ENCODE results near the gene KATNAL2. TPM values are rescaled to one million over a fixed set of nuclear protein-coding genes. Genes with fewer than 3 reads are reported as not detected.
"Not testable (repeated sequence)": the region's sequence is repeated elsewhere in the genome, so short reads cannot be mapped to it uniquely, and the experiment has no call there.

Gene KATNAL2
- total RNA-seq, 1 experiment from 2014 or later: 12.1 TPM

- TF ChIP-seq MLX (CRISPR knock-in tag; IDR thresholded peaks at IDR 0.05) (no peak), GRHL2 (CRISPR knock-in tag; IDR thresholded peaks at IDR 0.05; ENCODE audit: insufficient replicate concordance, severe bottlenecking) (no peak), ATF1 (CRISPR knock-in tag; IDR thresholded peaks at IDR 0.05) (no peak), SMAD4 (CRISPR knock-in tag; IDR thresholded peaks at IDR 0.05) (no peak)
Measured at GRCh38 chr18:47032945-47033344, 115.5 kb downstream of the KATNAL2 start (continued).

GRCh38 chr18:47034591-47034990, 117.2 kb downstream of the KATNAL2 start:
- H3K4me3 Mint-ChIP-seq; H3K4me1 Mint-ChIP-seq; H3K27ac Mint-ChIP-seq; ATAC-seq; POLR2A ChIA-PET; DNase-seq (ENCODE audit: low spot score); H3K36me3 Mint-ChIP-seq; H3K27me3 Mint-ChIP-seq (ENCODE audit: low read depth); H3K9me3 Mint-ChIP-seq: not testable (repeated sequence)
- CTCF ChIA-PET: interaction anchor here (0.9 to 1.1 kb wide), 3 partner anchors 13 to 377 kb away, joined by 3 to 5 read pairs (median 3); no protein-coding TSS in a partner anchor

GRCh38 chr18:47035156-47035671, 117.8 kb downstream of the KATNAL2 start, which contains the start of gene ELOA2:
TSS of gene ELOA2 (minus strand) at chr18:47035621. CDS start at chr18:47035264, 357 bp downstream.
- ChIA-PET POLR2A (no interaction called here), CTCF (interaction anchor here (0.9 to 1.1 kb wide), 3 partner anchors 12 to 377 kb away, joined by 3 to 5 read pairs (median 3); no protein-coding TSS in a partner anchor)
- Mint-ChIP-seq H3K4me3 (no peak within 1 kb of the TSS), H3K9me3 (no peaks in the 10 kb centered on the region), H3K36me3 (no peaks in the 10 kb centered on the region), H3K4me1 (no peaks in the 10 kb centered on the region), H3K27ac (no peak within 1 kb of the TSS), H3K27me3 (ENCODE audit: low read depth) (no peaks in the 10 kb centered on the region)
- TF ChIP-seq ATF2 (CRISPR knock-in tag; IDR thresholded peaks at IDR 0.05; ENCODE audit: borderline replicate concordance, low read depth): no peak
- no peak for TF ChIP-seq ZNF423 (CRISPR knock-in tag; IDR thresholded peaks at IDR 0.05)
- TF ChIP-seq AFF4 (CRISPR knock-in tag; IDR thresholded peaks at IDR 0.05; ENCODE audit: borderline replicate concordance): no peak
- ATAC-seq (peak; percentile 33; the same call in 1 of the 2 replicates), DNase-seq (ENCODE audit: low spot score) (no peak)

- peak; percentile 80 for ATAC-seq
- ChIA-PET POLR2A (no interaction called here), CTCF (interaction anchor here (1.0 kb wide), 1 partner anchor 39 kb away, joined by 3 read pairs; no protein-coding TSS in a partner anchor)
- no peaks in the 10 kb centered on the region for H3K9me3 Mint-ChIP-seq
- no peak overlapping the region for H3K27ac Mint-ChIP-seq
- peak; percentile 21 for DNase-seq (ENCODE audit: low spot score)
- H3K27me3 Mint-ChIP-seq (ENCODE audit: low read depth): no peaks in the 10 kb centered on the region
- H3K36me3 Mint-ChIP-seq: no peaks in the 10 kb centered on the region
- 0 out of 2 replicates have a peak, but pooled peaks have one; percentile 8 for TF ChIP-seq CTCF (IDR thresholded peaks at IDR 0.05)
- no peak for TF ChIP-seq E2F1 (CRISPR knock-in tag; IDR thresholded peaks at IDR 0.05)
- H3K4me3 Mint-ChIP-seq: no peak overlapping the region
- no peaks in the 10 kb centered on the region for H3K4me1 Mint-ChIP-seq
Measured at GRCh38 chr18:47036298-47036874, 119.0 kb downstream of the KATNAL2 start.

Data from WTC11 (cell line).